Islet of Langerhans (tissue), 1 donor: ENCODE measurements around the gene STEAP3.

ENCODE experiments used
- FAIRE-seq: peaks from one replicate; lab custom pipeline; 2011; peaks lifted over from hg19 to GRCh38; lab: Jason Lieb, UNC

The STEAP3 gene

DNA sequence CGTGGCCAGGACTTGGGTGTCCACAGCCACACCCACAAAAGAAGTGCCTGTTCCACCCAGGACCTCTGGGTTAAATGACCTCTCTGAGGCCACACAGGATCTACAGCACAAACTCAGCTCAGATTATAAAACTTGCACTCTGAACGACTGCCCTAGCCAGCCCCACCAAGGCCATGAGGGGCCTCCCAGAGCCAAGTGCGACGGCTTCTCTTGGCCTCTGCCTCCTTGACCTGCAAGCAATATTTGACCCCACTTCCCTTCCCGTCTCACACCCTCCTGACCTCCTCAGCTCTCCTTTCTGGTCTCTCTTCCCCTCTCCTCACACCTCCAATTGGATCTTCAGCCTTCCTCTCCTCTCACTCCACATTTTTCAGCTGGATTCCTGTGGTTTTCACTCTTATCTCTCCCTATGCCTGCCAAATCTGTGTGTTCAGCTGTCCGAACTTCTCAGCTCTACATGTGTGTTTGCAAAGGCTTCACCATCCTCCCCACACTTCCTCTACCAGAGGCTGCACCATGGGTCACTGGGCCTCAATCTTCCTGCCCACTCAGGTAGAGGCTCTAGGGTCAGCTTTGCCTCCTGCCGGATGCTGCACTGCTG, 25.3 kb upstream of the STEAP3 start:
- no peak for FAIRE-seq

DNA sequence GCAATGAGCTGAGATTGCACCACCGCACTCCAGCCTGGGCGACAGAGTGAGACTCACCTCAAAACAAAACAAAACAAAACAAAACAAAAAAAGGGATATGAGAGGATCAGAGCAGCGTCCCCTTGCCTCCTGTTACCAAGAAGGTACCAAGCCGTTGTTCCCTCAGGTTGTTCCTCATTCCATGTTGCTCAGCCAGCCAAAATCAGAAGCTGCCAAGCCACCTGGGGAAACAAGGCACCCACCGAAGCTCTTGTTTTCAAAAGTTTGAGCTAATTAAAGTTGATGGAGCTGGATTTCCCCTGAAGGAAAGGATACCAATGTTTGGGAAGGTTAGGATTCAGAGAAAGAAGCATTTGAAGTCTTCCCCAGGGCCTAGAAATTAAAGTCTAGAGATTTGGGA, 21.8 kb upstream of the STEAP3 start:
- no peak for FAIRE-seq

DNA sequence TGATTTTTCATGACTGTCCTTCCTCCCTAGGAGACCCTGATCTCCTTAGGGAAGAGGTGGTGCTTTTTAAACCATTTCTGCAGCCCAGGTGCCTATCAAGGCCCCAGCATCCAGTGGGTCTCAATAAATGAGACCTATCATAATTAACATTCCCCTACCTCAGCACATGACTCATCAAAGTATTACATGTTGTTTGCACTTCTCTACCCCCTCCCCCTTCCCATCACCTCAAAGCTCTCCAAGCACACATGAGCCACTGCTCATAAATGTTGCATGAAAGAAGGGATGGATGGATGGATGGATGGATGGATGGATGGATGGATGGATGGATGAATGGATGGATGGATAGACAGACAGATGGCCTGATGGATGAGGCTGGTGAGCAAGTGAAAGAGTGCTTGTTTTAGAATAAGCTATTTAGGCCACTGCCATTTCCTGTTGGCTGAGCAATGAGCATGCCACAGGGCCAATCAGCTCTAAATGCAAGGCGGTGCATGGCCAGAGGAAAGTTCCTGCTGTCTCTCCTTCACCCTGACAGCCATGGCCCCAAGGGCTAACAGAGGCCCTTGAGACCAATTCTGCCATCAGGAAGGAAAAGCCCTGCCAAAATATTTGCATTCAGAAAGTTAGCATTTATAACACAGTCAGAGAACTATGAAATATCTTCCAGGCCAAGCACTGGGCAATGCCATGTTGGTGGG, 20.9 kb upstream of the STEAP3 start:
- no peak for FAIRE-seq

DNA sequence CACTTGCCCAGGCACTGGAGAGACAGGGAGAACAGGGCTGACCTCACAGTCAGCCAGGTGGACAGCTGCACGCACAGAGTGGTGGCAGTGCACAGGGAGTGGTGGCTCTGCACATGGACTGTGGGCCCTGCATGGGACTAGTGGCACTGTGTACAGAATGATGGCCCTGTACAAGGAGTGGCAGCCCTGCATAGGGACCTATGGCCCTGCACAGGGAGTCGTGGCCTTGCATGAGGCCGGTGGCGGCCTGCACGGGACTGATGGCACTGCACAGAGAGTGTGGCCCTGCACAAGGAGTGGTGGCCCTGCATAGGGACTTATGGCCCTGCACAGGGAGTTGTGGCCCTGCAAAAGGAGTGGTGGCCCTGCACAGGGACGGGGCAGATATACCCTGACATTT, 19.1 kb upstream of the STEAP3 start:
- no peak for FAIRE-seq

DNA sequence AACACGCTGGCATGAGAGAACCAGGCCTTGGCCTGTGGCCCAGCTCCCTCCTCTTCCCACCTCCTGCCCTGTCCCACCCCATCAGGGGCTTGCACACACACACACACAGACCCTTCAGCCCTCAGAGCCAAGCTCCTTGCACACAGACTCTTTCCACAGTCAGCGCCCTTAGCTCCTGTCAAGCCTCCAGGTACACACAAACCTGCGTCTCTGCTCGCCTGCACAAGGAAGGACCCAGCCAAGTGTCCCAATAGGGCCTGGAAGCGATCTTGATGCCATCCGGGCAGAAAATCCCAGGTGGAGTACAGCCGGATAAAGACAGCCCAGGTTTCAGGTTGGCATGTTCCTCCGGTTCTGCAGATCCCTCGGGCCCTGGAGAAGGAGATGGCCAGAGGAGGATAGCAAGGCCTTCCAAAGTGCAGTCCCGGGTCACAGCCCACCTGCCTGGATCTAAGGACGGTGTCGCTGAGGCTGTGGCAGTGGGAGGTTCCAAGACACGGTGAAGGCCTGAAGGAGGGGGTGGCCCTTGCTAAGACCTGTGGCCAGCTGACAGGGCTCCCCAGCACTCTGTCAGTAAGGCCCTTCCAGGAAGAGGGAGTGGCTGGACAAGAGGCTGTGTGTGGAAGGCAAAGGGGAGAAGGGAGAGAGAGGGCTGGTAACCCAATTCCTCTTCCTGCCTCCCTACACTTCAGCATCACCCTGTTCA, 18.5 kb upstream of the STEAP3 start:
- FAIRE-seq, result no peak

DNA sequence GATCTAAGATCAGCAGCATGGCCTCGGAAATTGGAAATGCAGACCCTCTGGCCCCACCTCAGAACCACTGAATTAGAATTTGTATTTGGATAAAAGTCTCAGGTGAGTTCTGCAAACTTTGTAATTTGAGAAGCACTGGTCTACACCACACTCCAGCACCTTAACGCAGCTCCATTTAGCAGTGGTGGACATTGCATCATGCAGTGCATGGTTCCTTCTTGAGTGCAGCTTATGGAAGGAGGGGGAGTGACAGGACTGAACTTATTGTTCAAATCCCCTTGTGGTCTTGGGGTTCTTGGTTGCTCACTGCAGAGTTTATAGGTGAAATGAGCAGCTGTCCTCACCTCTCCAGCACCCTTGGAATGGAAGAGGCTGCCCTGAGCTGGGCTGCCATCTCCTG, 17.4 kb upstream of the STEAP3 start:
- no peak for FAIRE-seq

DNA sequence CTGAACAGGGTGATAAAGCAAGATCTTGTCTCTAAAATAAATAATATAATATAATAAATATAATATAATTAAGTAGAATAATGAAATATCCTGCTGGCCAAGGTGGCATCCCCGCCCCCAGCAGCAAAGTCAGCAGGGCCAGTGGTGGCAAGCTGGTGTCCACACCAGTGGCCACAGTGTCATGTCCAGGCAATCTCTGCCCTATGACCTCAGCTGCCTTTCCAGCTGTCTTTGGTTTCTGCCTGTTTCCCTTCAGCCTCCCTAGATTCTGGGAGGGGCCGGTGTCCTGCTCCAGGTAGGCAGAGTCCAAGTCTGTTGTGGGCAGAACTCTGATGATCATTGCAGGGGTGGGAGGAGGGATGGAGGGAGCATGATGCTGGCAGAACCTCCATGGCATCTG, 16.2 kb upstream of the STEAP3 start:
- no peak for FAIRE-seq

DNA sequence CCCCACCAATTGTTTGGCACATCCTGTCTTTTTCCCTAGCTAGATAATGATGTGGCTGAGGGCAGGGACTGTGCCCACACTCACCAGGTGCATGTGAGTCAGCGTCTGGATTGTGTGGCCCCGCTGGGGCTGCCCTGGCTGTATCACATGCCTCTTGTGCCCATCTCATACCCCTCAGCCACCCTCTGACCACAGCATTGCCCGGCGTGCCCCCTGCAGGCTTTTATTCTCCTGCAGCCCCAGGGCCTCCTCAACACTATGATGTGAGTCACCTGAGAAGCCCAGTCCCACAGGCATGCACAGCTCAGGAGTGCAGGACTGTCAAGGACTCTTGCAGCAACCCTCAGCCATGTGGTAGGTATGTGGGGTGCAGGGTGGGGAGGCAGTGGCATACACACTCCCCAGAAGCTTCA, 14.8 kb upstream of the STEAP3 start:
- FAIRE-seq, result no peak

DNA sequence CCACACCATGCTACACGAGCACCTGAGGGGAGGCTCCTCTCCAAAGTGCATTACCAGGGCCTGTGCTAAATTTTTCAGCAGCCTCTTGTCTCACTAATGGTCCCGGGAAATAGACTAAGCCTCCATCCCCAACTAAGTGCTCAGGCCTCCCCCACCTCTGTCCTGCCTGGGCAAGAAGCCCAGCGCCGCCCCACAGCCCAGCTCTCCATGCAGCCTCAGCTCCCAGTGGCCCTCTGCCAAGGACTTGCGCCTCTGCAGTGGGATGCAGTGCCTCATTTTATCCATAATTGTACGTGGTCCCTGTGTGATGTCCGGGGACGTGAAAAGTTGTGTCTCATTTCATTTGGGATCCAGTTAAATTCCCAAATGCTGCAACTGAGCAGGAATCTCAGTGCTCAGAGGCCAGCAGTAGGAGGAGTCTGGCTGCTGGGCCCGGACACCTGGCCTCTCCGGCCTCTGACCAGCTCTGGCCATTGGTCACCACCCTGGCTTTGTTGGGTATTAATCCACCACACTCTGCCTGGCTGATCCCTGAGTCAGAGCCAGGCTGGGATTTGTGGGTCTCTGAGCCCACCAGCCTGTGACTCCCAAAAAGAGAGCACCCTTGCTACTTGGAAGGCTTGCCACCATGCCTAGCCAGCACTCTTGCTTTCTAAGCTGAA, 11.4 kb upstream of the STEAP3 start:
- no peak for FAIRE-seq

DNA sequence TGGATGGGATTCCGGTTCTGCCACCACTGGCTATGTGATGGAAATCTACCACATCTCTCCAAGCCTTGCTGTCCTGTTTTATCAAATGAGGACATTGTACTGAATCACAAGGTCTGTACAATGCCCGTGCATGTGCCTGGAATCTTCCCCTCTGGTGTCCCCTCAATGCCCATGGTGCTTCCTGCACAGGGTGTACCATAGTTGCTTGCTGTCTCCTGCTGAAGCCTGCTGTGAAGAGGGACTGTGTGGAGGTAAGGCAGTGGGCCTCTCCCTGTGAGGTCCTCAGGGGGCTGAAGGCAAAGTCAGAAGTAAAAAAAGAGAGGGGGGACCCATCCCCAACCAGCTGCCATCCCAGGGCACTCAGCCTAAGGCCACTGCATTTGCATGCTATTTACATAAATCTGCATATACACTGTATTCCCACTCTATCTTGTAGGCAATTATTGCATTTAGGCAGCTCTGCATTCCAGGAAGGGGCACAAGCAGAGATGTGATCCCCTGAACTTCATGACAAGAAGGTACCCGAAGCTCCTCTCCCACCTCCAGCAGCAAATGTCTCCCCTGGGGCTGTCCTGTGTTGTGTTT, 9.1 kb upstream of the STEAP3 start:
- FAIRE-seq, result no peak

DNA sequence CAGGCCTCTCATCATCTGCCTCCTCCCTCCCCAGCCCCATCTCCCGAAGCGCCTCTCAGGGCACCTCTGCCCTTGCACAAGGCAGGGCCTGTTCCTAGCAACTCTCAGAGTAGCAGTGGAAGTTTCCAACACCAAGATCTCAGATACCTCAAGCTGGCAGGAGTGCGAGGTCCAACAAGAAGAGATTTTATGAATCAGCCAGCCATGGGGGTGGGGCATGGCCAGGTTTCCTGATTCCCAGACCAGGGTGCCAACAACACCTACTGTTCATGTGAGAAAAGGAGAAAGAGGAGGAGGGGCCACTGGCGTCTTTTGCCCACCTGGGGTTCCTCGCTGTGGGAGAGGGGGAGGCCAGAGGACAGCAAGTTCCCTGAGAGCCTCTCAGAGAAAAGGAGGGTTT, 6.6 kb upstream of the STEAP3 start:
- FAIRE-seq, result no peak

DNA sequence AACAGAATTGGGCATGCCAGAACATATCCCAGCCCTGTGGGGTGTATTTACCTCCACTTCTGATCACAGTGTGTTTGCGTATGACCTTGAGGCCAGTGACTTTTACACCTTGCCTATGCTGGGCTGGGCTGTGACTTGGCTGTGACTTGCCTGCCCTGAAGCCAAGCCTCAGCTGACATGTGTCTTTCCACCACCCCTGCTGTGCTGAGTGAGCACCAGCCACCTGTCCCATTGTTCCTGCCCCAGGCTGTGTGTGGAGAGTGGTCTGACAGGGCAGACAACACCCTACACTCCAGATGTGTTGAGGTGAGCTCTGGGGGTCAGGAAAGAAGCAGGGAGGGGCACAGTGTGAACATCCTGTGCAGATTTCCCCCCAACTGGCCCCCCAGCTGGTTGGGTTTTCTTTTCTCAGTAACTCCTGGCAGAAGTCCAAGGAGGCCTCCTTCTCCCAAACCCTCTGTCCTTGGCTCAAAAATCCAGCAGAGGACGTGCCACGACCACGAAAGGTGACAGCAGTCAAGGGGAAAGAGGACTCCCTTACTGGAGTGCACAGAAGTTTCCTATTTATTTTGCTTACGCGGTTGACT, 5.1 kb upstream of the STEAP3 start:
- no peak for FAIRE-seq

DNA sequence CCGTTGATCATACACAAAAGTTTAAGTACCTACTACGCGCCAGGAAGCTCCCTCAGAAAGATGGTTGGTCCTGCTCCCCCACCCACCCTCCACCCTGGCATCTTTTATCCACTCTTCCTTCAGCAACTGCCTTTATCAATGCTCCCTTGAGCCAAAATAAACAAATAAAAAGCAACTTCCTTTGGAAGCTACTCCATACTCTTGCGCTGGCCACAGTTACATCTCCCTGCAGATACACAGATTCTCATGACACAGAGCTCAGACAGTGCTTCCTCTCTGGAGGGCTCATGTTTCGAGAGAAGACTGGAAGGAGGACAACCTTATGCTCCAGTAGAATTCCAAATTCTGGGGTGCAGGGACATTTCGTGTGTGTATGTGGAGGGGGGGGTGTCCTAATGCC, 3.8 kb upstream of the STEAP3 start:
- FAIRE-seq, result no peak

DNA sequence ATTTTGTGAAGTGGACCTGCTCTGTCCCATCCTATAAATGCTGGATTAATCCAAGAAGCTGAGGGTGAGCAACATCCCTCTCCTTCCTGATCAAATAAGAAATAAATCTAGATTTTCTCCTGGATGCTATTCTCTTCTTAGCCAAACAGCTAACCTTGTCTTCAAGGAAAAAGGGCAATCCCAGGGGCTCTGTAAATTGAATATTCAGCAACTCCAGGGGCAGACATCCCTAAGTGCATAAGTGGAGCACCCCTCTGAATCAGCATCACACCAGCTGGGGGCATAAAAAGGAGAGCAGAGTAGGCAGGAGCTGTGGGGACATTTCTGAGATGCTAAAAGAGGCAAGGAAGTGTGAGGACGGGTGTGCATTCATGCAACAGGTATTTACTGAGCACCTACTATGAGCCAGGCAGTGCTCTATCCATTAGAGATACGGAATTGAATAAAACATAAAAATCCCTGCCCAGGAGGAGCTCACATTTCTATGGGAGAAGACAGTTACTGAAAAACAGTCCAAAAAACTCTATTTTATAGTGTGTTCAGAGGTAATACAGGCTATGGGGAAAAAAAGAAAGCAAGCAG, 2.8 kb upstream of the STEAP3 start:
- FAIRE-seq, result no peak

DNA sequence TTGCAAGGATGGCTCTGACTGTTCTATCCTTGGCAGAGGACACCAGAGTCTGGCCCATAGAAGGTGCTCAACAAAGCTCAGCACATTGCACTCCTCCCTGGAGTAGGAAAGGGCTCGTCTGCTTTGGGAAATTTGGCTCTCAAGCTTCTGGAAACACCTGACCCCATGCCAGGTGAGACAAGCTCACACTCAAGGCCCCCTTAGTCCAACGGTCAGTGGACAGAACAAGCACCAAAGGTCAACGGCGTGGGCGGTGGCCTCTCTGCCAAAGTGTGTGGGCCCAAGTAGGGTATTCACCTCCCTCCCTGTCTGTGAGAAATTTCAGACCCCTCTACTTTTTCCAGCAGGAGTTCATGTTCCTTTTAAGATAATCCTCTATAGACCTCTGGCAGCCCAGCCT, 2.0 kb upstream of the STEAP3 start:
- no peak for FAIRE-seq

DNA sequence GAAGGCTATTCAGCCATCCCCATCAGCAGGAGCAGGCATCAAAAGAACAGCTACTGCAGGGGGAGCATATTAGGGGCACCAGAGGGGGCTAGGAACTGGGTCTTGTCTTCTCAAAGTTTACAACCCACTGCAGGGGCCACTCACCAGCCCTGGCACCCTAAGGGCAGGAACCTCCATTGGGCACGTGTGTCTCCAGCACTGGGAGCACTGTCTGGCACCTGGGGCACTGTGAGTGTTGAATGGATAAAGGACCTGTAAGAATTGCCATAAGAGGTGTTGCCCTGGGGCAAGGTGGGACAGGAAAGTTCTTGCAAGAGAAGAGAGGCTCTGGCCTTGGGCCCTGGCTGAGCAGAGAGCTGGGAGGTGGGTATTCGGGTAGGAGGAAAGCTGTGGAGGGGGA, 1.4 kb upstream of the STEAP3 start:
- FAIRE-seq, result no peak

DNA sequence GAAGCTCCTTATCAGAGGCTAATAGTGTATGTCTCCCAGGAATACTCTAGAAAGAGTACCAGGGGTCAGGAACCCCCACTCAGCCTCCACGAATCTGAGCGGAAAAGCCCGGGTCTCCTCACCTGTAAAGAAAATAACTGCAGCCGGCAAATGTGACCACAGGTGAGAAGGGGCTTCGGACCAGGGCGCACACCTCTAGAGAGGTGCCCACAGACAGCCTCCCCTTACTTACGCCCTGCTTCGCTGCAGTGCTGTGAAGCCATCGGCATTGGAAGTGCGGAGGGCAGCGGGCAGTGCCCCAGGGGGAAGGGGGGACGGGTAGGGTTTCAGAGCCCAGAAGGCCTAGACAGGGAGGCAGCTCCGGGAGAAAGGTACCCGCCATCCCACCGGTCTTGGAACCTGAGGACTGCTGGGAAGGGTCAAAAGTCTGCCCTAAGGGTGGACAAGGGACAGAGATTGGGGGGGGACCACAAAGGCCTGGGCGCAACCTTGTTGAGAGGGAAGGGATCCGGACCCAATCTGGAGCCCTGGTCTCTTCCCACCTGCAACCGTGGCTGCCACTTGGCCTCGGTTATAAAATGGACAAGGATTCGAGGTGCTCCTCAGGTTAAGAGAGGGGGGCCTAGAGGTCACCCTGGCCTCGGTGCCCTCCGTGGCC, 642 bp upstream of the STEAP3 start:
- FAIRE-seq, result no peak

DNA sequence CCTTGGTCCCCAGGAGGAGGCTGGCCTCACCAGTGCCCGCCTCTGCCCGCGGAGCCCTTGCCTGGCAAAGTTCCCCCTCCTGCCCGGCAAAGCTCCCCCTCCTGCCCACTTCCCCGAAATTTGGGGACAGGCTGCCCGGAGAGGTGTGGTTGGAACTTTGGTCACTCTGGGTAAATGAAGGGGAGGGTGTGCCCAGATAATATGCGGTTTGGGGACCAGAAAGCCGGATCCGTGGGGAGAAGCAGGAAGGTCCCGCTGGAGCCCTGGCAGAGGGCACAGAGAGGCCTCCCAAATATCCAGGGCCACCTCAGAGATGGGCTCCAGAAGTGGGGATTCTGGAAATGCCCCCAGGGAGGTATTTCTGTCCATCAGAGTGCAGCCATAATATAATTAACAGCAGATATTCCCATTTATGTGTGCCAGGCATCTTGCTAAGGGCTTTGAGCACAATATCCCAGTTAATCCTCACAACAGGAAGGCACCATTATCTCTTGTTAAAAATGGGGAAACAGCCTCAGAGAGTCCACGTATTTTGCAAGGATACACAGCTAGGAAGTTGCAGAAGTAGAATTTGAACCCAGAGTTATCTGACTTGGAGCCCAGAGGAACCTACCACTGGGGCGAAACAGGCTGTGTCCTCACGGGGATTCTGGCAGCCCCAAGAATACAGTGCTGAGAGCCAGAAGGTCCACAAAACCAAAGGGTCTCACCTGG, 914 bp downstream of the STEAP3 start:
- FAIRE-seq, result no peak

DNA sequence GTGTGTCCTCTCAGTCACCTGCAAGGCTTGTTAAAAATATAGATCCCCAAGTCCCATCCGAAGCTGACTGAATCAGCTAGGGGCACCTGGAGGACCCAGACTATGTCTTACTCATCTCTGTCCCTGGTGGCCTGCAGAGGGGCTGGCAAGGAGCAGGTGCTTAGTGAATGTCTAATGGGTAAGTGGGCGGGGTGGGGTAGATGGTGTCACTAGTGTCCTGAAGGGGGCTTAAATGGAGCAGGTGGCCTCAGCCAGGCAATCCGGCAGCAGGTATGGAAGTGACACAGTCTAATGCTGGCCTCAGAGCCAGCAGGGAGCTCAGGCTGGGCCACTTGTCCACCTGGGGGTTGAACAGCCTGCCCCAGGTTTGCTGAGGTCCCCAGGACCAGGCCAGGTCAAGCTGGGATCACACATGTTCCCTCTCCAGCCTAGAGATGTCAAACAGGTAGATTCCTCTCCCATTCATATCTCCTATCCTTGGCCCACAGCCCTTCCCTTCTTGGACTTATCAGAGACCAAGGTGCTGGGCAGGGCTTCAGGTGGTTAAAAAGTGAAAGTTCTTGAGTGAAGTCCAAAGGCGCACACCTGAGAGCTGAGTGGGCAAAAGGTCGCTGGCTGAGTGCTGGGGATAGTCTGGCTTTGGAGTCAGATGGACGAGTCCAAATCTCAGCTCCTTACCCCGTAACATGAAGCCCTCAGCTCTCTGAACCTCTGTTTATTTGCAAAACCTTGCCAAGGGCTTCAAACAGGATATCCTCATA, 1.7 kb downstream of the STEAP3 start:
- FAIRE-seq, result no peak

DNA sequence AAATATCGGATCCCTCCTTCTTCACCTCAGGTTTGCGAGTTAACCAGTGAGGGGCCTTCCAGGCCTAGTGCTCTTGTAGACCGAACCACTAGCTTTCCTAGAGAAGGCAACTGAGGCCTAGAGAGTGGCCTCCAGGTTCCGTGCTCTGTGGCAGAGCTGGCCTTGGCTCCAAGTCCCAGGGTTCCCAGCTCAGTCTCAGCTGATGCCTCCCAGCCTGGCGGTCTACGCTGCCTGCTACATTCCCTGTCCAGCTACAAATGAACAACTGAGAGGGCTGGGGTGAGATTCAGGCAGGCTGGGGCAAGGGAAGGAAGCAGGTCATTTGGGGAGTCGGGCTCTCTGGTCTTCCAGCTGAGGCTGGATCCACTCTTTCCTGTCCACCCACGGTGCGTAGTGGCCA, 2.3 kb downstream of the STEAP3 start:
- no peak for FAIRE-seq
